Femur (tissue), 1 donor: ENCODE measurements around the gene SAMD11.
A peak's percentile ranks its signal among the peaks of the same experiment; 100 is the strongest.
"Not testable (repeated sequence)": the region's sequence is repeated elsewhere in the genome, so short reads cannot be mapped to it uniquely, and the experiment has no call there.

ENCODE experiments used
- DNase-seq: peaks from one replicate; pipeline ENCODE4 v3.0.0-alpha.2; 2017

SAMD11 gene

DNA sequence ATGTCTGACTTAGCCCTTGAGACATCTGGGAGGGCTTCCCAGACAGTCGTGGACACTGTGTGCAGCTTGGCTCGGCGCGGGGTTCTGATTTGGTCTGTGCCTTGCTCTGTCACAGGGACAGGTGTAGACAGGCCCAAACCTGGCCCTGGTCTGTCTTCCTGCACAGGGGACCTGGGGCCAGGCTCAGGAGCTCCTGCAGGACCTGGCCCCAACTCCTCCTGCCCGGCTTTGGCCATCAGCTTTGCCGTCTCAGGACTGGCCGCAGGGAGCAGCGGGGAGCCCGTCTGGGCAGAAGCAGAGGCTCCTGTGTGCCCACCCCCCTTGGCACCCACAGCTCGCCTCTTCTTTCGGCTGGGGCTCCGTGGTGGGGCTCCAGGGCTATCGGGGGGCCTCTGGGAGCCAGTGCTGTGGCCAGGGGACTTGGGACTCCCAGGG is 56.4 kb downstream of the SAMD11 start:
- DNase-seq = no peak

DNA sequence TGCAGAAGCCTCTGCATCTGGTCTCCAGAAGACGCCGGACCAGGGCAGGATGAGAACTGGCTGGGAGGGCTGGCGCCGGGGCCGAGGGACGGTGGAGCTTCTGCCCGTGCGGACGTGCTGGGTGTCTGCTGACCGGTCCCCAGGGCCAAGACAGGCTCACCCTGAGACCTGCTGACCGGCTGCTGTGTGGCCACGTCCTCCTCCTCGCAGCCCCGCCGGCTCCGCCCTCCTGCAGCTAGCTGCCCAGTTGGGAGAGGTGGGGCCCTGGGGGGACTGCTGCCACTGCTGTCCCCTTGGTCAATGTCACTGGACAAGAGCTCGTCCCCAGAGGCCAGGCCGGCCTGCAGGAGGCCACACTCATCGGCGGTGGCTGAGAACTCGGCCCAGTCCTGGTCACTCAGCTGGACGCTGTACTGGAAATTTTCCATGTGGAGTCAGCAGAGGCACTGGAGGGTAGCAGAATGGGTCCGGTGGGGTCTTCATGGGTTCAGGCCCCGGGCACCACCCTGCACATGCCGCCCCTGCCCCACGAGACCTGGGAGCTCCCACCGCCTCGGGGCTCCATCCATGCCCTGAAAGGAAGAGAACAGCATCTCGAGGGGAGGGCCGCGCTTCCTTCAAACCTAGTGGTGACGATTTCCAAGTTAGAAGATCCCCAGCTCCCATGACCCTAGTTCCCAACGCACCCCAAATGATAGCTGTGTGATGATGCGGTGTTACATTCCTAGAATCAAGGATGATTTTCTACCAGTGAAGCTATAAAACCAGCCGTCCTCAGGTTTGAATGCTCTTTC is 57.1 kb downstream of the SAMD11 start:
- DNase-seq = peak; percentile 23

- peak; percentile 18 for DNase-seq
Measured at GRCh38 chr1:981491-981954, 57.8 kb downstream of the SAMD11 start.

GRCh38 chr1:981955-982558 is 58.3 kb downstream of the SAMD11 start, which contains the start of gene PERM1:
TSS of gene PERM1 (minus strand) at chr1:982093. CDS start at chr1:981029, 1,064 bp downstream.
- DNase-seq = peak; percentile 59

GRCh38 chr1:982765-983436 is 59.2 kb downstream of the SAMD11 start:
- no peak for DNase-seq

DNA sequence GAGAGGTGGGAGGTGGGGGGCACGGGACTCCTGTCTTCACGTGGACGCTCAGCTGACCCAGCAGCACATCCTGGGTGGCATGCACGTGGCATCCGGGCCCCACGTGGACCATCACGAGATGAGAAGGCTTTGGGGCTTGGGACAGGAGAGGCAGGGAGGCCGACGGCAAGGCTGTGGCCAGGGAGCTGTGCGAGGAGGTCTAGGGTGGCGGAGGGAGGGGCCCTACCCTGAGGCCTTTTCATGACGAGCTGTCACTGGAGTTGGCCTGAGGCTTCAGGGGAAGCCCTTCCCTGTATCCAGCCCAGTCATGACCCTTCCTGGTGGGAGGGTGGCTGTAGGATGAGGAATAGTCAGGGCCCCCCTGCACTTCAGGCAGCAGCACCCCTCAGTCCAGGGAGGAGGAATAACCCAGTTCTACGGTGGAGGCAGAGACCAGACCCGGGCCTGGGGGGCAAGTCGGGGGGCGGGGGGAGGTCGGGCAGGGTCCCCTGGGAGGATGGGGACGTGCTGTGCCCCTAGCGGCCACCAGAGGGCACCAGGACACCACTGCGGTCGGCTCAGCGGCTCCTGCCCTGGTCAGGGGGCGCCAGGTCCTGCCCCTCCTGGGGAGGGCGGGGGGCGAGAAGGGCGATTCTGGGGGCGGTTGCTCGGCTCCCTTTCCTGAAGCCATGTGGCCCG is 60.2 kb downstream of the SAMD11 start:
- DNase-seq = peak; percentile 69

GRCh38 chr1:984476-984814 is 60.7 kb downstream of the SAMD11 start:
- no peak for DNase-seq

DNA sequence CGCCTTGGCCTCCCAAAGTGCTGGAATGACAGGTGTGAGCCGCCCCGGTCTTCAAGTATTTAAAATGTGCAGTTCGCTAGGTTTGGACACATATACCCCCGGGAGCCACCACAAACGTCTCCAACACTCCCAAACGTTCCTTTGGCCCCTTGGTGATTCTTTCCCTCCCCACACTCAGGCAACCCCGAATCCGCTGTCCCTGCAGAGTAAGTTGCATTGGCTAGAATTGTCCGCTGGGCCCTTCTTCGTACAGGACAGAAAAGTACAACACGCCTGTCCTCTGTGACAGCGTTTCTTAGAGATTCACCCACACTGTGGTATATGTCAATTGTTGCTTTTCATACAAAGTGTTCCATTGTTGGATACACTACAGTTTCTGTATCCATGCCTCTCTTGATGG is 61.4 kb downstream of the SAMD11 start:
- no peak for DNase-seq

- DNase-seq = not testable (repeated sequence)
Measured at GRCh38 chr1:988061-988460, 64.3 kb downstream of the SAMD11 start.

DNA sequence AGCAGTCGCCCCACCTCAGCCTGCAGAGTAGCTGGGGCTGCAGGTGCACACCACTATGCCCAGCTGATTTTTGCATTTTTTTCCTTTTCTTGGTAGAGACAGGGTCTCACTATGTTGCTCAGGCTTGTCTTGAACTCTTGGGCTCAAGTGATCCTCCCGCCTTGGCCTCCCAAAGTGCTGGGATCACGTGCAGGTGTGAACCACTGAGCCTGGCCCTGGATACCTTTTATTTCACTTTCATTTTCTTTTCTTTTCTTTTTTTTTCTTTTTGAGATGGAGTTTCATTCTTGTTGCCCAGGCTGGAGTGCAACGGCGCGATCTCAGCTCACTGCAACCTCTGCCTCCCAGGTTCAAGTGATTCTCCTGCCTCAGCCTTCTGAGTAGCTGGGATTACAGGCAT is 67.6 kb downstream of the SAMD11 start:
- not testable (repeated sequence) for DNase-seq

- DNase-seq = no peak
Measured at GRCh38 chr1:991895-992294, 68.2 kb downstream of the SAMD11 start.

DNA sequence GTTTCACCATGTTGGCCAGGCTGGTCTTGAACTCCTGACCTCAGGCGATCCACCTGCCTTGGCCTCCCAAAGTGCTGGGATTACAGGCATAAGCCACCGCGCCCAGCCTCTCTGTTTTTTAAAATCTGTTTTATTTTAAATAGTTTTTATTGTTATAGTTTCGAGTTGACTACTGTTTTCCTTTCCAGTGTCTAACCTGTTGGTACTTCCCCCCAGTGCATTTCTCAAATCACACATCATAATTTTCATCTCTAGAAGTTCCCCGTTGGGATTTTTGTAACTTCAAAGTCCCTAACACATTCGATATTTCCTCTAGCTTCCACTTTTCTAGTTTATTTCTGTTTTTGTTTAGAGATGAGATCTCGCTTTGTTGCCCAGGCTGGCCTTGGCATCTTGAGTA is 68.6 kb downstream of the SAMD11 start:
- DNase-seq = no peak

DNA sequence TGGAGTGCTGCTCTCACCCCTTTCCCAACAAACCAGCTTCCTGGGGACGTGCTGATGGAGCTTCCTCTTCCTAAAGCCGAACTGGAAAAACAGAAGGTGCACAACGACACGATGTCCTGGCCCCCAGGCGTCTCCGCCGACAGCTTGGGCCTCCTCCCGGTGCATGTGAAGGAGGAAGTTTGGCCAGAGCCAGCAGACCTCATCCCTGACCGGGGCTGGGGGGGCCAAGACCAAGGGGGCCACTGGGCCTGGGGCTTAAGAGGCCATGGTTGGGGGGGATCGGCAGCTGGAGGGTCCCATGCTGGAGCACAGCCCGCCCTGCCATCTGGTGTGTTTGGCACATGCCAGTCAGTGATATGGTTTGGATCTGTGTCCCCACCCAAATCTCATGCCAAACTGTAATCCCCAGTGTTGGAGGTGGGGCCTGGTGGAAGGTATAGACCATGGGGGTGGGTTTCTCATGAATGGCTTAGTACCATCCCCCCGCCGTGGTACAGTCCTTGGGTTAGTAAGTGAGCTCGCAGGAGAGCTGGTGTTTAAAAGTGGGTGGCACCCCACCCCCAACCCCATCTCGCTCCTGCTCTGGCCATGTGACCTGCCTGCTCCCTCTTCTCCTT is 69.8 kb downstream of the SAMD11 start:
- no peak for DNase-seq
